Heart right ventricle (tissue), 16 donors: ENCODE measurements around the gene SFSWAP. TPM values are rescaled to one million over a fixed set of nuclear protein-coding genes. Genes with fewer than 3 reads are reported as not detected.
A peak's percentile ranks its signal among the peaks of the same experiment; 100 is the strongest.

Experiments used
- ATAC-seq, 8 donors: fragments of 200-7000 bp; cut with Tn5 transposase; one replicate each; pipeline ENCODE4 v1.9.1; 2020; ENCODE audit warnings: mild to moderate bottlenecking in 8 of 8, moderate library complexity in 8 of 8, moderate number of reproducible peaks in 1 of 8
- DNase-seq, 2 donors: peaks; one replicate each; pipeline ENCODE4 v3.0.0-alpha.2; 2020
- H3K27ac ChIP-seq, 10 donors: fragments of 200-600 bp; sonication (generic) in 2 of 10; one replicate each; pipeline versions ENCODE4 v1.5.0 to v1.8.0; 2020 to 2022; ENCODE audit warnings: mild to moderate bottlenecking in 3 of 10
- H3K27me3 ChIP-seq, 7 donors: fragments of 200-600 bp; one replicate each; pipeline ENCODE4 v1.8.0; 2021 to 2022; ENCODE audit warnings: mild to moderate bottlenecking in 2 of 7
- H3K36me3 ChIP-seq, 9 donors: fragments of 200-600 bp; sonication (generic) in 1 of 9; one replicate each; pipeline versions ENCODE4 v1.5.0 to v1.8.0; 2020 to 2022; ENCODE audit warnings: mild to moderate bottlenecking in 2 of 9
- H3K4me1 ChIP-seq, 9 donors: fragments of 200-600 bp; sonication (generic) in 1 of 9; one replicate each; pipeline versions ENCODE4 v1.5.0 to v1.8.0; 2020 to 2022; ENCODE audit warnings: mild to moderate bottlenecking in 4 of 9
- H3K4me3 ChIP-seq, 10 donors: fragments of 200-600 bp; sonication (generic) in 2 of 10; one replicate each; pipeline versions ENCODE4 v1.5.0 to v1.8.0; 2020 to 2022; ENCODE audit warnings: mild to moderate bottlenecking in 7 of 10, moderate library complexity in 2 of 10
- H3K9me3 ChIP-seq, 11 donors: fragments of 200-600 bp in 10 of 11; sonication (generic) in 2 of 11; one replicate each; pipeline versions ENCODE4 v1.5.0 to v1.8.0; 2013 to 2022; ENCODE audit warnings: mild to moderate bottlenecking in 2 of 11, control low read depth in 1 of 11, moderate library complexity in 1 of 11
- CTCF ChIP-seq, 9 donors: fragments of 200-600 bp; sonication (generic) in 2 of 9; IDR thresholded peaks; one replicate each; pipeline versions ENCODE4 v1.5.0 to v1.8.0; 2021 to 2022; ENCODE audit warnings: antibody characterized with exemption in 9 of 9, mild to moderate bottlenecking in 5 of 9, moderate library complexity in 1 of 9
- WGBS, 2 donors: extraction: QIAGEN DNeasy Blood & Tissue Kit; methylation state at CpG; one replicate each; pipeline ENCODE4 v1.1.7; 2013; ENCODE audit warnings: inconsistent platforms in 1 of 2; 5-methylcytosine and 5-hydroxymethylcytosine counted together
- intact Hi-C, 10 donors: fragments of 100-400 bp; cut with DNase I; formaldehyde crosslinking; loops; one replicate each; pipeline versions ENCODE4 v1.11.1 to v1.14.2; 2022
- polyA plus RNA-seq, 2 donors: library from polyadenylated mRNA; stranded (reverse); fragments of 200-250 nt; gene quantifications; one replicate each; pipeline ENCODE4 v1.2.3, GENCODE V29; 2013
- total RNA-seq, 10 donors: library from RNA; stranded (reverse); fragmentation: NEBNext Ultra II Directional in 3 of 10; extraction: Animal tissue kit (Norgen Biotek cat#: 25700) in 3 of 10; gene quantifications; one replicate each; pipeline versions ENCODE4 v1.2.1 to v1.2.4, GENCODE V29; 2021 to 2023
- donor health status: Arrhythmogenic right ventricular cardiomyopathy.
- donor health status: ischemic (EF 13 %, LVEDD 7.1; RV severe dilation, severe dysfunction).
- donor health status: healthy with polysubstance abuse.
- donor health status: DM: no; HTN: yes; CAD: no.
- donor health status: DM: no; HTN: no; CAD: no.
- donor health status: ischemic (EF 25% LVEDD 6.9; RV normal size, moderate dysfunction).
- donor health status: ischemic (EF 25% LVEDD 5.7; RV mildly dilated, moderate dysfunction).
- donor health status: healthy.
- donor health status: DM: yes; HTN: yes; CAD: no.
- donor health status: Ischemic cardiomyopathy.
- donor health status: ischemic (EF 35%, LVEDD 5.7; RV mildly dilated, moderate dysfunction).
- donor health status: nonischemic (EF 11% LVEDD 7.7; RV severe dilation, severe dysfunction).
- donor health status: DM: yes; HTN: yes; CAD: no.
- donor health status: PGD.
- donor health status: ischemic (EF 29% LVEDD 5.4; RV normal size, mild dysfunction).
- donor health status: nonischemic (EF 23%, LVEDD 6.1; RV moderate dilation, normal function).

SFSWAP gene
- total and polyA plus RNA-seq, 12 donors = 14.5 to 34.1 (median 19.6) TPM

GRCh38 chr12:131755305-131756113, 44.6 kb downstream of the SFSWAP start:
- Histone ChIP-seq H3K4me3 (no peak overlapping the region), H3K36me3 (peaks cover 0 to 99% (median 56%) of the 10 kb centered on the region in 9 donors)
- 88 to 91% methylated on average over 16 of the region's 16 CpGs for WGBS, 2 donors

GRCh38 chr12:131756441-131756840, 45.6 kb downstream of the SFSWAP start:
- no peak overlapping the region for H3K27ac ChIP-seq
- H3K36me3 ChIP-seq = peaks cover 0 to 100% (median 60%) of the 10 kb centered on the region in 9 donors
- H3K4me3 ChIP-seq = no peak overlapping the region
- no peaks in the 10 kb centered on the region for H3K27me3 ChIP-seq
- H3K4me1 ChIP-seq = peaks cover 0 to 8% (median 0%) of the 10 kb centered on the region in 9 donors
- DNase-seq = no peak
- no peak for TF ChIP-seq CTCF (IDR thresholded peaks at IDR 0.05)
- no peak for ATAC-seq
- intact Hi-C loops = no loop called here
- no peaks in the 10 kb centered on the region for H3K9me3 ChIP-seq
- WGBS, 2 donors = 94 to 95% methylated on average over 18 of the region's 18 CpGs

More at GRCh38 chr12:131755305-131756113, 44.6 kb downstream of the SFSWAP start:
- intact Hi-C loops = no loop called here
- ATAC-seq = no peak
- Histone ChIP-seq H3K9me3 (no peaks in the 10 kb centered on the region), H3K4me1 (peaks cover 0 to 8% (median 0%) of the 10 kb centered on the region in 9 donors), H3K27ac (no peak overlapping the region), H3K27me3 (no peaks in the 10 kb centered on the region)
- DNase-seq = no peak
- TF ChIP-seq CTCF (IDR thresholded peaks at IDR 0.05) = peak in 5 of 9 donors; percentile 16 to 34 (median 26)

GRCh38 chr12:131757111-131757510, 46.2 kb downstream of the SFSWAP start:
- Histone ChIP-seq H3K9me3 (no peaks in the 10 kb centered on the region), H3K27ac (no peak overlapping the region), H3K4me3 (no peak overlapping the region), H3K4me1 (peaks cover 0 to 8% (median 0%) of the 10 kb centered on the region in 9 donors), H3K27me3 (no peaks in the 10 kb centered on the region), H3K36me3 (peaks cover 0 to 100% (median 65%) of the 10 kb centered on the region in 9 donors)
- WGBS, 2 donors = 94 to 96% methylated on average over 17 of the region's 17 CpGs
- no peak for TF ChIP-seq CTCF (IDR thresholded peaks at IDR 0.05)
- intact Hi-C loops = no loop called here
- DNase-seq = no peak
- ATAC-seq = peak in 1 of 8 donors; percentile 16

- Histone ChIP-seq H3K27me3 (no peaks in the 10 kb centered on the region), H3K27ac (peak overlapping the region in 4 of 10 donors; percentile 23 to 65 (median 36)), H3K4me3 (no peak overlapping the region), H3K4me1 (peaks cover 0 to 8% (median 0%) of the 10 kb centered on the region in 9 donors), H3K9me3 (no peaks in the 10 kb centered on the region), H3K36me3 (peaks cover 0 to 100% (median 64%) of the 10 kb centered on the region in 9 donors)
- TF ChIP-seq CTCF (IDR thresholded peaks at IDR 0.05) = no peak
- 73 to 81% methylated on average over 11 of the region's 11 CpGs for WGBS, 2 donors
- DNase-seq (peak; percentile 30 to 35), ATAC-seq (peak in 7 of 8 donors; percentile 63 to 90 (median 86))
- intact Hi-C loops = no loop called here
These were observed 47.3 kb downstream of the SFSWAP start for GRCh38 chr12:131758016-131758739.
